ENCODE results near the gene SYDE2. TPM values are rescaled to one million over a fixed set of nuclear protein-coding genes. Genes with fewer than 3 reads are reported as not detected.
"Not testable (repeated sequence)": the region's sequence is repeated elsewhere in the genome, so short reads cannot be mapped to it uniquely, and the experiment has no call there.

The SYDE2 gene
- total RNA-seq, 1 experiment from 2014 or later = 10.9 TPM

GRCh38 chr1:85144351-85144750 is 56.5 kb downstream of the SYDE2 start:
- peaks cover 6% of the 10 kb centered on the region for H3K4me1 ChIP-seq (ENCODE audit: insufficient read depth, low read length, poor library complexity, severe bottlenecking)
- POLR2A ChIA-PET (ENCODE audit: low non-redundant PET) = no interaction called here
- intact Hi-C loops (cut with micrococcal nuclease; ENCODE audit: unreplicated experiment) = no loop called here

GRCh38 chr1:85142753-85143152 is 58.1 kb downstream of the SYDE2 start:
- DNase-seq (ENCODE audit: low spot score) = no peak
- H3K27me3 ChIP-seq (replicated peaks; ENCODE audit: insufficient read depth, low read depth, low read length, poor library complexity) = no peaks in the 10 kb centered on the region
- H3K36me3 ChIP-seq (ENCODE audit: insufficient read depth, low read length, poor library complexity, severe bottlenecking) = no peaks in the 10 kb centered on the region
- no peaks in the 10 kb centered on the region for H3K9me3 ChIP-seq (ENCODE audit: low read depth, low read length, poor library complexity, severe bottlenecking)
- no peak overlapping the region for H3K27ac ChIP-seq (ENCODE audit: low read depth, low read length, poor library complexity, severe bottlenecking)
- ChIA-PET CTCF (no interaction called here), POLR2A (ENCODE audit: low non-redundant PET) (no interaction called here)
- intact Hi-C loops (cut with micrococcal nuclease; ENCODE audit: unreplicated experiment) = no loop called here
- no TSS peak for BruUV-seq (replicated peaks)
- H3K4me1 ChIP-seq (ENCODE audit: insufficient read depth, low read length, poor library complexity, severe bottlenecking) = no peaks in the 10 kb centered on the region
- no peak overlapping the region for H3K4me3 ChIP-seq (ENCODE audit: low read depth, low read length, poor library complexity, severe bottlenecking)
- no peak for TF ChIP-seq CTCF (conservative IDR thresholded peaks at IDR 0.05; ENCODE audit: low read depth, low read length)

More at GRCh38 chr1:85144351-85144750, 56.5 kb downstream of the SYDE2 start:
- DNase-seq (ENCODE audit: low spot score) = no peak
- no peaks in the 10 kb centered on the region for H3K9me3 ChIP-seq (ENCODE audit: low read depth, low read length, poor library complexity, severe bottlenecking)
- CTCF ChIA-PET = no interaction called here
- no peak overlapping the region for H3K4me3 ChIP-seq (ENCODE audit: low read depth, low read length, poor library complexity, severe bottlenecking)
- H3K27me3 ChIP-seq (replicated peaks; ENCODE audit: insufficient read depth, low read depth, low read length, poor library complexity) = no peaks in the 10 kb centered on the region
- no peaks in the 10 kb centered on the region for H3K36me3 ChIP-seq (ENCODE audit: insufficient read depth, low read length, poor library complexity, severe bottlenecking)
- TF ChIP-seq EZH2 (IDR thresholded peaks at IDR 0.05; ENCODE audit: borderline replicate concordance, low read depth, low read length, poor library complexity, severe bottlenecking) (no peak), CTCF (conservative IDR thresholded peaks at IDR 0.05; ENCODE audit: low read depth, low read length) (no peak)
- BruUV-seq (replicated peaks) = no TSS peak
- no peak overlapping the region for H3K27ac ChIP-seq (ENCODE audit: low read depth, low read length, poor library complexity, severe bottlenecking)

GRCh38 chr1:85138439-85138838 is 62.4 kb downstream of the SYDE2 start:
- H3K36me3 ChIP-seq (ENCODE audit: insufficient read depth, low read length, poor library complexity, severe bottlenecking); DNase-seq (ENCODE audit: low spot score); CTCF ChIA-PET; H3K27ac ChIP-seq (ENCODE audit: low read depth, low read length, poor library complexity, severe bottlenecking); BruUV-seq (replicated peaks); H3K4me3 ChIP-seq (ENCODE audit: low read depth, low read length, poor library complexity, severe bottlenecking); H3K27me3 ChIP-seq (replicated peaks; ENCODE audit: insufficient read depth, low read depth, low read length, poor library complexity); intact Hi-C loops (cut with micrococcal nuclease; ENCODE audit: unreplicated experiment); H3K4me1 ChIP-seq (ENCODE audit: insufficient read depth, low read length, poor library complexity, severe bottlenecking); H3K9me3 ChIP-seq (ENCODE audit: low read depth, low read length, poor library complexity, severe bottlenecking): not testable (repeated sequence)
- POLR2A ChIA-PET (ENCODE audit: low non-redundant PET) = interaction anchor here (0.6 kb wide), 1 partner anchor 85 kb away, joined by 3 read pairs; no protein-coding TSS in a partner anchor

- no peaks in the 10 kb centered on the region for H3K4me1 ChIP-seq (ENCODE audit: insufficient read depth, low read length, poor library complexity, severe bottlenecking)
- H3K27me3 ChIP-seq (replicated peaks; ENCODE audit: insufficient read depth, low read depth, low read length, poor library complexity) = no peaks in the 10 kb centered on the region
- intact Hi-C loops (cut with micrococcal nuclease; ENCODE audit: unreplicated experiment) = no loop called here
- no peaks in the 10 kb centered on the region for H3K36me3 ChIP-seq (ENCODE audit: insufficient read depth, low read length, poor library complexity, severe bottlenecking)
- no peak for DNase-seq (ENCODE audit: low spot score)
- H3K4me3 ChIP-seq (ENCODE audit: low read depth, low read length, poor library complexity, severe bottlenecking) = no peak overlapping the region
- H3K27ac ChIP-seq (ENCODE audit: low read depth, low read length, poor library complexity, severe bottlenecking) = no peak overlapping the region
- no peaks in the 10 kb centered on the region for H3K9me3 ChIP-seq (ENCODE audit: low read depth, low read length, poor library complexity, severe bottlenecking)
- ChIA-PET POLR2A (ENCODE audit: low non-redundant PET) (no interaction called here), CTCF (no interaction called here)
- TF ChIP-seq CTCF (conservative IDR thresholded peaks at IDR 0.05; ENCODE audit: low read depth, low read length) (no peak), EZH2 (IDR thresholded peaks at IDR 0.05; ENCODE audit: borderline replicate concordance, low read depth, low read length, poor library complexity, severe bottlenecking) (no peak)
- no TSS peak for BruUV-seq (replicated peaks)
These were observed 63.2 kb downstream of the SYDE2 start for GRCh38 chr1:85137660-85138059.

Measured in A673 (cell line).